OCI-LY1 (cell line): ENCODE results near the gene GOT1.

Source experiments
- EZH2 ChIP-seq: fragments of 200-600 bp; sonication (generic), shearing (Covaris generic); IDR thresholded peaks from 2 replicates; pipeline ENCODE4 v1.8.0; 2017; ENCODE audit warnings: borderline replicate concordance, mixed run types, mild to moderate bottlenecking, antibody characterized with exemption, low read length, moderate library complexity, mixed read lengths
- TF ChIP-seq, protein P1 (sequence below): fragments of 200-600 bp; sonication (generic), shearing (Covaris generic); IDR thresholded peaks from 2 replicates; pipeline ENCODE4 v1.5.1; 2017; ENCODE audit warnings: mild to moderate bottlenecking, antibody characterized with exemption, low read length, moderate library complexity, mixed read lengths

DNA sequence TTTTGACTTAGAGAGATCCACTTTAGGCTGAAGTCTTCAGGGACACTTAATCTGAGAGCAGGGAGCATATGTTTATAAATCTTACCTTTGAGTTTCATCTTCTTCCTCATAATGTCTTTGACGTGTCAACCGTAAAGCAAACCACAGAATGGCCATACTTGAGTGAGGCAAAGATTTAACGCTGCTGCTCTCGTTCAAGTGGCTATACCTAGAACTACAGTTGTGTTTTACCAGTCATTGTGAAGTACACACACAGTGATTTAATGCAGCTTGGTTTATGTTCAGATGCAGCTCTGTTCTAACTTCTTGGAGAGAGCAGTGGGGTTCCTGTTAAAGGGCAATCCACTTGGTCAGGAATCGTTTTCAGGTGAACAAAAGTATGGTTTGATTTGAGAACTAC, 39.9 kb upstream of the GOT1 start:
- TF ChIP-seq, protein P1, sequence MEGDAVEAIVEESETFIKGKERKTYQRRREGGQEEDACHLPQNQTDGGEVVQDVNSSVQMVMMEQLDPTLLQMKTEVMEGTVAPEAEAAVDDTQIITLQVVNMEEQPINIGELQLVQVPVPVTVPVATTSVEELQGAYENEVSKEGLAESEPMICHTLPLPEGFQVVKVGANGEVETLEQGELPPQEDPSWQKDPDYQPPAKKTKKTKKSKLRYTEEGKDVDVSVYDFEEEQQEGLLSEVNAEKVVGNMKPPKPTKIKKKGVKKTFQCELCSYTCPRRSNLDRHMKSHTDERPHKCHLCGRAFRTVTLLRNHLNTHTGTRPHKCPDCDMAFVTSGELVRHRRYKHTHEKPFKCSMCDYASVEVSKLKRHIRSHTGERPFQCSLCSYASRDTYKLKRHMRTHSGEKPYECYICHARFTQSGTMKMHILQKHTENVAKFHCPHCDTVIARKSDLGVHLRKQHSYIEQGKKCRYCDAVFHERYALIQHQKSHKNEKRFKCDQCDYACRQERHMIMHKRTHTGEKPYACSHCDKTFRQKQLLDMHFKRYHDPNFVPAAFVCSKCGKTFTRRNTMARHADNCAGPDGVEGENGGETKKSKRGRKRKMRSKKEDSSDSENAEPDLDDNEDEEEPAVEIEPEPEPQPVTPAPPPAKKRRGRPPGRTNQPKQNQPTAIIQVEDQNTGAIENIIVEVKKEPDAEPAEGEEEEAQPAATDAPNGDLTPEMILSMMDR: no peak
- no peak for TF ChIP-seq EZH2
